Gastroesophageal sphincter (tissue), 3 donors: ENCODE results near the gene PBX1.

Experiments
- EP300 ChIP-seq: sonication (generic); formaldehyde crosslinking; IDR thresholded peaks from one replicate; pipeline ENCODE4 v1.6.1; 2017; ENCODE audit warnings: antibody characterized with exemption, mild to moderate bottlenecking
- POLR2A ChIP-seq, 2 donors: fragments of 450-650 bp; IDR thresholded peaks; one replicate each; pipeline ENCODE4 v1.6.1; 2017; ENCODE audit warnings: antibody characterized with exemption in 2 of 2, mild to moderate bottlenecking in 2 of 2, moderate library complexity in 1 of 2
- TF ChIP-seq, protein P1 (sequence below), 4 experiments: fragments of 200-600 bp in 2 of 4; fragments of 450-650 bp in 2 of 4; sonication (generic) in 1 of 4; IDR thresholded peaks; one replicate each; pipeline ENCODE4 v1.5.1; 2017 to 2019; ENCODE audit warnings: antibody characterized with exemption in 4 of 4, mild to moderate bottlenecking in 2 of 4, moderate library complexity in 2 of 4

DNA sequence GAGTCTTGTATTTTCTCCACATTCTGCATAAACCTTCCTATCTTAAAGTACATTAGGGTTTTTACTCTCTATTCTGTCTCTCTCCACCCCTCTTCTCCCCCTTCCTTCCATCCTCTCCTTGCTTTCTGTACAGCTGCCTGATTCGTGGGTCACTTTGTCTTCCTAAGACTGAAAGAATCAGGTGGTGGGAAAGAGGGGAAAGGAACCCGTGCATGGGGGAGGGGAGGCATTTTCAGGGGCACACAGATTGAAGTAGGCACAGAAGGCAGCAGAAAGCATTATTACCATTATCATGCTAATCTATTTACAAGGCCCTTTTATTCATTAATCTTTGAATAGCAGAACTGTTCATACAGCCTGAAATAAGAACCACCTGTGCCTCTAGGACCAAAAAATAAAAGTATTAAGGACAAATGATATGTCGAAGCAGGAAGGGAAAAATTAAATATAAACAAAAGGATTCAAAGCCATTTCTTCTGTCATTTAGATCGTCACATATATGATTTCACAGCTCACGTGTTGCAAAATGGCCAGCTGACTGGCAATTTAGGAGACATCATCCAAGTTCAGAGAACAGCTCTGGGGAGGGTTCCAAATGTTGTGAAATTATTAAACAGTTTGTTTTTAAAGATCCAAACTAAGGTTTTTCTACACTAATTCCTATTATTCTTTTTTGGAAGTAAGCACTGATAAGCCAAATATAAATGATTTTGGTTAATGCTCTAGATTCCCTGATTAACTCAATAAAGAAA is 154.6 kb downstream of the PBX1 start:
- TF ChIP-seq, protein P1, sequence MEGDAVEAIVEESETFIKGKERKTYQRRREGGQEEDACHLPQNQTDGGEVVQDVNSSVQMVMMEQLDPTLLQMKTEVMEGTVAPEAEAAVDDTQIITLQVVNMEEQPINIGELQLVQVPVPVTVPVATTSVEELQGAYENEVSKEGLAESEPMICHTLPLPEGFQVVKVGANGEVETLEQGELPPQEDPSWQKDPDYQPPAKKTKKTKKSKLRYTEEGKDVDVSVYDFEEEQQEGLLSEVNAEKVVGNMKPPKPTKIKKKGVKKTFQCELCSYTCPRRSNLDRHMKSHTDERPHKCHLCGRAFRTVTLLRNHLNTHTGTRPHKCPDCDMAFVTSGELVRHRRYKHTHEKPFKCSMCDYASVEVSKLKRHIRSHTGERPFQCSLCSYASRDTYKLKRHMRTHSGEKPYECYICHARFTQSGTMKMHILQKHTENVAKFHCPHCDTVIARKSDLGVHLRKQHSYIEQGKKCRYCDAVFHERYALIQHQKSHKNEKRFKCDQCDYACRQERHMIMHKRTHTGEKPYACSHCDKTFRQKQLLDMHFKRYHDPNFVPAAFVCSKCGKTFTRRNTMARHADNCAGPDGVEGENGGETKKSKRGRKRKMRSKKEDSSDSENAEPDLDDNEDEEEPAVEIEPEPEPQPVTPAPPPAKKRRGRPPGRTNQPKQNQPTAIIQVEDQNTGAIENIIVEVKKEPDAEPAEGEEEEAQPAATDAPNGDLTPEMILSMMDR (IDR thresholded peaks at IDR 0.05): no peak
- TF ChIP-seq POLR2A (IDR thresholded peaks at IDR 0.05): no peak
- TF ChIP-seq EP300: no peak
